Glomerular endothelial cell (primary cell): ENCODE measurements around the gene WDR93. TPM values are rescaled to one million over a fixed set of nuclear protein-coding genes. Genes with fewer than 3 reads are reported as not detected.
A peak's percentile ranks its signal among the peaks of the same experiment; 100 is the strongest.
"Not testable (repeated sequence)": the region's sequence is repeated elsewhere in the genome, so short reads cannot be mapped to it uniquely, and the experiment has no call there.

Experiments
- DNase-seq: peaks from one replicate; pipeline ENCODE4 v3.0.0-alpha.2; 2011; ENCODE audit warnings: low read depth, low spot score; ENCODE audit errors: extremely low read depth
- total RNA-seq: library from RNA; depleted of rRNA; stranded (reverse); fragments of >200 nt; gene quantifications from 2 replicates; pipeline ENCODE4 v1.2.3, GENCODE V29; 2015

The WDR93 gene
- total RNA-seq, 1 donor from 2014 or later: not detected

GRCh38 chr15:89681146-89681545 lies 9.5 kb upstream of the WDR93 start:
- DNase-seq: no peak

- no peak for DNase-seq
These were observed 4.6 kb upstream of the WDR93 start for GRCh38 chr15:89685995-89686394.

- no peak for DNase-seq
These were observed 4.1 kb upstream of the WDR93 start for GRCh38 chr15:89686522-89686921.

- not testable (repeated sequence) for DNase-seq
These were observed 708 bp upstream of the WDR93 start for GRCh38 chr15:89689930-89690275.

GRCh38 chr15:89693091-89693490 lies 2.5 kb downstream of the WDR93 start:
- DNase-seq: no peak

- no peak for DNase-seq
These were observed 3.1 kb downstream of the WDR93 start for GRCh38 chr15:89693696-89694095.

GRCh38 chr15:89695198-89695597 lies 4.6 kb downstream of the WDR93 start:
- no peak for DNase-seq

GRCh38 chr15:89704411-89704810 lies 13.8 kb downstream of the WDR93 start:
- DNase-seq: no peak

- no peak for DNase-seq
These were observed 17.0 kb downstream of the WDR93 start for GRCh38 chr15:89707577-89707976.

GRCh38 chr15:89714775-89715174 lies 24.2 kb downstream of the WDR93 start:
- DNase-seq: no peak

GRCh38 chr15:89723031-89723430 lies 32.4 kb downstream of the WDR93 start:
- no peak for DNase-seq

GRCh38 chr15:89724621-89725020 lies 34.0 kb downstream of the WDR93 start:
- DNase-seq: no peak

GRCh38 chr15:89725064-89725463 lies 34.5 kb downstream of the WDR93 start:
- DNase-seq: no peak

GRCh38 chr15:89728254-89728653 lies 37.6 kb downstream of the WDR93 start:
- no peak for DNase-seq

GRCh38 chr15:89731275-89731674 lies 40.7 kb downstream of the WDR93 start:
- no peak for DNase-seq

- no peak for DNase-seq
These were observed 42.0 kb downstream of the WDR93 start for GRCh38 chr15:89732451-89733172.

GRCh38 chr15:89735773-89736172 lies 45.2 kb downstream of the WDR93 start:
- no peak for DNase-seq

- peak; percentile 68 for DNase-seq
These were observed 49.5 kb downstream of the WDR93 start for GRCh38 chr15:89740137-89740536.

GRCh38 chr15:89743011-89743410 lies 52.4 kb downstream of the WDR93 start:
- DNase-seq: no peak

GRCh38 chr15:89743594-89743993 lies 53.0 kb downstream of the WDR93 start:
- DNase-seq: no peak

- DNase-seq: no peak
These were observed 54.5 kb downstream of the WDR93 start for GRCh38 chr15:89745131-89745530.

- DNase-seq: no peak
These were observed 55.2 kb downstream of the WDR93 start for GRCh38 chr15:89745768-89746167.

GRCh38 chr15:89746386-89746780 lies 55.8 kb downstream of the WDR93 start:
- DNase-seq: no peak
